Measurements from ENCODE around the gene SLC2A9.

DNA sequence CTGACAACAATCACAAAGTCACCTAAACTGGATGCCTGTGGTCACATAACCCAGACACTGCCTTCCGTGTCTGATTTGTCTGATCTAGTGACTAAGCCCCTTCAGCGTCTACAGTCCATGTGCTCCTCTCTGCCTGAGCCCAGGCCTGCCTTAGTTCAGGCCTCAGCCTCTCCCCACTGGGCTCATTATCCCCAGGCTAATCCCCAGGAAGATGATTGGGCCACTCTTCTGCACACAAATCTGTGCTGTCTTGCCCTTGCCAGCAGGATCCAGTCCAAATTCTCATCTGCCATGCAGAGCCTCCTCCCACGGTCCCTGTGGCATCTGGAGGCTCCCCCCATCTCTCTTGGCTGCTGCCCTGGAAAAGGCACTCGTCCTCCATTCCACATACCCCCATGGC, 96.5 kb downstream of the SLC2A9 start:
- TF ChIP-seq CTCF (IDR thresholded peaks at IDR 0.05) (no peak), POLR2A (IDR thresholded peaks at IDR 0.05) (no peak)
